GM23248 (cell line): ENCODE measurements around the gene PLXNB1.

Experiments
- EZH2 ChIP-seq: fragments of 200-600 bp; sonication (generic); IDR thresholded peaks from 2 replicates; pipeline ENCODE4 v1.6.1; 2018; ENCODE audit warnings: antibody characterized with exemption, mild to moderate bottlenecking; ENCODE audit not compliant: insufficient read depth, poor library complexity, severe bottlenecking
- EZH2phosphoT487 ChIP-seq: fragments of 200-600 bp; sonication (generic); IDR thresholded peaks from 2 replicates; pipeline ENCODE4 v1.6.1; 2018; ENCODE audit warnings: antibody characterized with exemption, moderate library complexity, mild to moderate bottlenecking, low read depth; ENCODE audit not compliant: insufficient read depth

GRCh38 chr3:48467473-48468267 lies 37.8 kb upstream of the PLXNB1 start:
- no peak for TF ChIP-seq EZH2
- no peak for TF ChIP-seq EZH2phosphoT487
